GM12878 (cell line): ENCODE data around the gene HES7. TPM values are rescaled to one million over a fixed set of nuclear protein-coding genes. Genes with fewer than 3 reads are reported as not detected.

Experiments used
- ATAC-seq: fragments of 200-7000 bp; cut with Tn5 transposase; 3 replicates; pipeline ENCODE4 v1.9.1; 2020; ENCODE audit warnings: mild to moderate bottlenecking, moderate library complexity
- BruUV-seq: library from RNA; stranded (reverse); fragments of 400-500 nt; replicated peaks from 2 replicates; lab custom pipeline; 2021; lab: Mats Ljungman, UMichigan
- CTCF ChIA-PET: fragments of 300-600 bp; sonication (Branson Sonifier 250); formaldehyde crosslinking; extraction: SDS; loops from one replicate; lab custom pipeline; 2021; ENCODE audit warnings: inconsistent platforms; lab: Yijun Ruan, JAX
- POLR2A ChIA-PET: fragments of 350-600 bp; formaldehyde crosslinking; extraction: SDS; loops from one replicate; lab custom pipeline; 2021; ENCODE audit warnings: inconsistent platforms; lab: Charles Lee
- RAD21 ChIA-PET: fragments of 300-600 bp; sonication (Branson Sonifier 250); formaldehyde crosslinking; loops from one replicate; lab custom pipeline; 2023; ENCODE audit warnings: antibody characterized with exemption; ENCODE audit not compliant: unreplicated experiment; lab: Charles Lee
- SMC1A ChIA-PET: fragments of 300-600 bp; sonication (Branson Sonifier 250); formaldehyde crosslinking; loops from one replicate; lab custom pipeline; 2023; ENCODE audit not compliant: unreplicated experiment, uncharacterized antibody; lab: Charles Lee
- DNase-seq: peaks from one replicate; pipeline ENCODE4 v3.0.0-alpha.2; 2011; ENCODE audit warnings: low read depth, low spot score
- FAIRE-seq: peaks from 3 replicates; lab custom pipeline; 2011; peaks lifted over from hg19 to GRCh38; lab: Jason Lieb, UNC
- H2AFZ ChIP-seq: 2 replicates; pipeline ENCODE4 v1.6.0; 2011; ENCODE audit warnings: low read depth, low read length, control low read depth; ENCODE audit not compliant: control insufficient read depth
- H3K27ac ChIP-seq: 2 replicates; pipeline ENCODE4 v1.5.1; 2011; ENCODE audit warnings: control low read depth; ENCODE audit not compliant: control insufficient read depth, insufficient read depth
- H3K27me3 ChIP-seq, 2 experiments: replicated peaks in 1 of 2; 2 replicates each; pipeline versions ENCODE4 v1.6.0 to v1.6.1; 2011; ENCODE audit warnings: low read length in 1 of 2; ENCODE audit not compliant: control insufficient read depth in 2 of 2, insufficient read depth in 2 of 2
- H3K36me3 ChIP-seq, 2 experiments: 2 replicates each; pipeline ENCODE4 v1.5.1; 2011; ENCODE audit warnings: low read length in 1 of 2; ENCODE audit not compliant: control insufficient read depth in 2 of 2, insufficient read depth in 2 of 2
- H3K4me1 ChIP-seq: 2 replicates; pipeline ENCODE4 v1.6.1; 2011; ENCODE audit warnings: mild to moderate bottlenecking, low read length, moderate library complexity, mixed read lengths; ENCODE audit not compliant: control insufficient read depth, insufficient read depth
- H3K4me2 ChIP-seq: 2 replicates; pipeline ENCODE4 v1.6.0; 2011; ENCODE audit warnings: control low read depth; ENCODE audit not compliant: control insufficient read depth, insufficient read depth
- H3K4me3 ChIP-seq: fragments of 200-600 bp; sonication (generic); 2 replicates; pipeline ENCODE4 v1.5.1; 2016
- H3K79me2 ChIP-seq: 2 replicates; pipeline ENCODE4 v1.6.0; 2011; ENCODE audit warnings: low read length; ENCODE audit not compliant: control insufficient read depth, insufficient read depth
- H3K9ac ChIP-seq: 2 replicates; pipeline ENCODE4 v1.8.0; 2011; ENCODE audit warnings: low read length, control low read depth, mixed read lengths; ENCODE audit not compliant: control insufficient read depth, insufficient read depth
- H3K9me3 ChIP-seq: replicated peaks from 3 replicates; pipeline ENCODE4 v1.5.1; 2011; ENCODE audit warnings: mild to moderate bottlenecking, low read length; ENCODE audit not compliant: control insufficient read depth, insufficient read depth
- H4K20me1 ChIP-seq: 2 replicates; pipeline ENCODE4 v1.6.0; 2011; ENCODE audit not compliant: control insufficient read depth, insufficient read depth
- BCL11A ChIP-seq: IDR thresholded peaks from 2 replicates; pipeline ENCODE4 v1.6.1; 2011; ENCODE audit warnings: low read depth, low read length
- E2F4 ChIP-seq: IDR thresholded peaks from 2 replicates; pipeline ENCODE4 v1.6.1; 2012; ENCODE audit warnings: low read depth, low read length, improper control_type of control experiment
- HDAC2 ChIP-seq: fragments of 200-600 bp; sonication (generic); IDR thresholded peaks from 2 replicates; pipeline ENCODE4 v1.6.1; 2017
- JUND ChIP-seq: IDR thresholded peaks from 2 replicates; pipeline ENCODE4 v1.6.1; 2012; ENCODE audit warnings: low read depth, mild to moderate bottlenecking, low read length, improper control_type of control experiment, moderate library complexity
- KAT2A ChIP-seq: conservative IDR thresholded peaks from 2 replicates; pipeline ENCODE4 v1.6.1; 2011; ENCODE audit warnings: low read depth, low read length; ENCODE audit not compliant: control insufficient read depth
- MYC ChIP-seq: IDR thresholded peaks from 2 replicates; pipeline ENCODE4 v1.6.1; 2011; ENCODE audit warnings: mild to moderate bottlenecking, low read length, moderate library complexity, inconsistent platforms; ENCODE audit not compliant: insufficient read depth, insufficient replicate concordance, insufficient read length, severe bottlenecking
- SP1 ChIP-seq: IDR thresholded peaks from one replicate; pipeline ENCODE4 v1.6.1; 2011; ENCODE audit warnings: low read depth, low read length
- WGBS: methylation state at CpG from one replicate; pipeline ENCODE4 v1.1.6; 2016; ENCODE audit warnings: low lambda C conversion rate; ENCODE audit not compliant: insufficient replicate concordance, insufficient coverage; ENCODE audit errors: missing lambda C conversion rate; 5-methylcytosine and 5-hydroxymethylcytosine counted together
- in situ Hi-C: fragments of 300-500 bp; cut with MboI; formaldehyde crosslinking; loops from 9 replicates; pipeline ENCODE4 v1.14.3; 2018; ENCODE audit warnings: mixed read lengths
- intact Hi-C: fragments of 100-400 bp; cut with micrococcal nuclease; formaldehyde crosslinking; loops from one replicate; pipeline ENCODE4 v1.14.2; 2022; ENCODE audit not compliant: unreplicated experiment
- polyA plus RNA-seq, 11 experiments: library from polyadenylated mRNA; depleted of rRNA in 4 of 11; unstranded in 6 of 11; stranded (reverse) in 5 of 11; fragments of >200 nt; fragmentation: Nextera tagmentation in 4 of 11; fragmentation: Illumina TruSeq in 1 of 11; extraction: Ambion mirVana in 4 of 11; extraction: Trizol in 1 of 11; gene quantifications; 1 replicate in 1 of 11; 2 replicates in 10 of 11; pipeline versions ENCODE4 v1.2.1 to v1.2.3, GENCODE V29; 2011 to 2016; ENCODE audit warnings: inconsistent platforms in 2 of 11, missing spikeins in 2 of 11, low read depth in 1 of 11
- total RNA-seq, 4 experiments: library from RNA; depleted of rRNA in 3 of 4; stranded (reverse); fragments of >200 nt in 3 of 4; fragmentation: Illumina TruSeq in 1 of 4; extraction: Trizol in 1 of 4; gene quantifications; 2 replicates each; pipeline versions ENCODE4 v1.2.1 to v1.2.3, GENCODE V29; 2013 to 2021
- TF ChIP-seq, protein P1 (sequence below): fragments of 450-650 bp; IDR thresholded peaks from 2 replicates; pipeline ENCODE4 v1.6.1; 2016; ENCODE audit warnings: mild to moderate bottlenecking

The HES7 gene
- total and polyA plus RNA-seq, 10 of the 15 experiments (the other 5 are each of a cell fraction or from before 2014, with no cell fraction given) = 0.07 to 1.3 (median 0.63) TPM; not detected in 4

DNA sequence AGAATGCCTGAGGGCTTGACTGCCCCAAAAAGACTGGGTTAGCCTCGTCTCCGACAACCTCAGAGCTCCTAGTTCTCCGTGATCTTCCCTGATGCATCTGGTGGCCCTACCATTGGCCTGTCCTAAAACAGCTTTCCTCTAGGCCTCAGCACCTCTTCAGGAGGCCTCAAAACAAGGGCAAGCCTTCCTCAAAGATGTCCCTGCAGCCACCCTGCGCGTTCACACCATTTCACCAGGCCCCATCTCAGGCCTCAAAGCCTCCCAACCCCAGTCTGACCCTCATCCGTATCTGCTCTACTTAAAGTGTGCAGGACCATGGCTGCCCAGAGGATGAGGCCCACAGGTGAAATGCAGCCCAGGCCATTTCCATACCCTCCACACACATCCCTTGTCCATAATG, 13.0 kb downstream of the HES7 start:
- POLR2A ChIA-PET = interaction anchor here (0.5 to 0.9 kb wide), 2 partner anchors 51 to 78 kb away, joined by 3 read pairs; no protein-coding TSS in a partner anchor
- no peak overlapping the region for H3K27ac ChIP-seq
- H3K27me3 ChIP-seq = no peaks in the 10 kb centered on the region; a peak in 2 of 4 replicates
- no peaks in the 10 kb centered on the region for H3K79me2 ChIP-seq
- SMC1A ChIA-PET = interaction anchor here (1.0 to 2.7 kb wide), 8 partner anchors 8 to 52 kb away, joined by 3 to 13 read pairs (median 5); no protein-coding TSS in a partner anchor
- no peak overlapping the region for H2AFZ ChIP-seq
- in situ Hi-C loops (loop anchor here (5.0 kb wide), 1 partner anchor 34 kb away; no protein-coding TSS in a partner anchor), intact Hi-C loops (no loop called here)
- no peak for TF ChIP-seq BCL11A
- no peak for TF ChIP-seq MYC
- TF ChIP-seq JUND = no peak
- TF ChIP-seq KAT2A = no peak
- TF ChIP-seq HDAC2 = no peak
- TF ChIP-seq SP1 = no peak
- TF ChIP-seq, protein P1, sequence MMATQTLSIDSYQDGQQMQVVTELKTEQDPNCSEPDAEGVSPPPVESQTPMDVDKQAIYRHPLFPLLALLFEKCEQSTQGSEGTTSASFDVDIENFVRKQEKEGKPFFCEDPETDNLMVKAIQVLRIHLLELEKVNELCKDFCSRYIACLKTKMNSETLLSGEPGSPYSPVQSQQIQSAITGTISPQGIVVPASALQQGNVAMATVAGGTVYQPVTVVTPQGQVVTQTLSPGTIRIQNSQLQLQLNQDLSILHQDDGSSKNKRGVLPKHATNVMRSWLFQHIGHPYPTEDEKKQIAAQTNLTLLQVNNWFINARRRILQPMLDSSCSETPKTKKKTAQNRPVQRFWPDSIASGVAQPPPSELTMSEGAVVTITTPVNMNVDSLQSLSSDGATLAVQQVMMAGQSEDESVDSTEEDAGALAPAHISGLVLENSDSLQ = no peak
- TF ChIP-seq E2F4 = no peak
- TF ChIP-seq, all 136 proteins: peak for 0
- RAD21 ChIA-PET = interaction anchor here (0.8 to 2.4 kb wide), 10 partner anchors 8 to 53 kb away, joined by 3 to 11 read pairs (median 4); partner anchors contain the start of gene ALOXE3
- FAIRE-seq = no peak
- Histone ChIP-seq H3K9me3 (no peaks in the 10 kb centered on the region), H3K36me3 (no peaks in the 10 kb centered on the region), H3K9ac (no peak overlapping the region), H3K4me1 (peaks cover 4% of the 10 kb centered on the region), H3K4me2 (no peak overlapping the region), H4K20me1 (no peaks in the 10 kb centered on the region), H3K4me3 (no peak overlapping the region)
- CTCF ChIA-PET = interaction anchor here (0.6 to 14.3 kb wide), 21 partner anchors 8 to 405 kb away, joined by 3 to 189 read pairs (median 4); partner anchors contain the start of genes ALOX12B and ALOXE3
- no peak for ATAC-seq
- no peak for DNase-seq
- WGBS = 43% methylated on average over 6 of the region's 6 CpGs
- BruUV-seq = no TSS peak
